GM18909 (cell line): ENCODE measurements around the gene CCNO.

Experiments used
- ATAC-seq: cut with Tn5 transposase; IDR thresholded peaks from one replicate; pipeline ENCODE4 v1.9.1; 2021; ENCODE audit warnings: mild to moderate bottlenecking; ENCODE audit not compliant: unreplicated experiment, poor library complexity

CCNO gene

GRCh38 chr5:55223812-55224240, 9.6 kb downstream of the CCNO start:
- ATAC-seq, result no peak

GRCh38 chr5:55222985-55223811, 10.2 kb downstream of the CCNO start:
- ATAC-seq, result no peak

GRCh38 chr5:55222092-55222984, 11.1 kb downstream of the CCNO start:
- ATAC-seq, result no peak

GRCh38 chr5:55220433-55221185, 12.8 kb downstream of the CCNO start:
- no peak for ATAC-seq

- no peak for ATAC-seq
These were observed 13.6 kb downstream of the CCNO start for GRCh38 chr5:55219770-55220169.

GRCh38 chr5:55218967-55219366, 14.4 kb downstream of the CCNO start:
- ATAC-seq, result no peak

- ATAC-seq, result no peak
These were observed 22.1 kb downstream of the CCNO start for GRCh38 chr5:55211184-55211874.

- no peak for ATAC-seq
These were observed 28.4 kb downstream of the CCNO start for GRCh38 chr5:55205001-55205400.

GRCh38 chr5:55191165-55191564, 42.2 kb downstream of the CCNO start:
- no peak for ATAC-seq

- ATAC-seq, result no peak
These were observed 44.5 kb downstream of the CCNO start for GRCh38 chr5:55188656-55189540.

GRCh38 chr5:55187370-55187769, 46.0 kb downstream of the CCNO start:
- ATAC-seq, result no peak
